Frontal cortex (tissue), 4 donors: ENCODE data around the gene TMEM59. TPM values are rescaled to one million over a fixed set of nuclear protein-coding genes. Genes with fewer than 3 reads are reported as not detected.
"Not testable (repeated sequence)": the region's sequence is repeated elsewhere in the genome, so short reads cannot be mapped to it uniquely, and the experiment has no call there.

ENCODE experiments used
- DNase-seq, 2 donors: peaks; one replicate each; pipeline ENCODE4 v3.0.0; 2012; ENCODE audit warnings: low spot score in 2 of 2
- FAIRE-seq: peaks from 2 replicates; lab custom pipeline; 2012; peaks lifted over from hg19 to GRCh38; lab: Jason Lieb, UNC
- total RNA-seq: library from RNA; depleted of rRNA; stranded (reverse); fragments of >200 nt; gene quantifications from one replicate; pipeline ENCODE4 v1.2.3, GENCODE V29; 2014
- donor health status: control.
- donor health status: control.
- donor health status: control.

The TMEM59 gene
- total RNA-seq, 1 donor from 2014 or later: 92.9 TPM

DNA sequence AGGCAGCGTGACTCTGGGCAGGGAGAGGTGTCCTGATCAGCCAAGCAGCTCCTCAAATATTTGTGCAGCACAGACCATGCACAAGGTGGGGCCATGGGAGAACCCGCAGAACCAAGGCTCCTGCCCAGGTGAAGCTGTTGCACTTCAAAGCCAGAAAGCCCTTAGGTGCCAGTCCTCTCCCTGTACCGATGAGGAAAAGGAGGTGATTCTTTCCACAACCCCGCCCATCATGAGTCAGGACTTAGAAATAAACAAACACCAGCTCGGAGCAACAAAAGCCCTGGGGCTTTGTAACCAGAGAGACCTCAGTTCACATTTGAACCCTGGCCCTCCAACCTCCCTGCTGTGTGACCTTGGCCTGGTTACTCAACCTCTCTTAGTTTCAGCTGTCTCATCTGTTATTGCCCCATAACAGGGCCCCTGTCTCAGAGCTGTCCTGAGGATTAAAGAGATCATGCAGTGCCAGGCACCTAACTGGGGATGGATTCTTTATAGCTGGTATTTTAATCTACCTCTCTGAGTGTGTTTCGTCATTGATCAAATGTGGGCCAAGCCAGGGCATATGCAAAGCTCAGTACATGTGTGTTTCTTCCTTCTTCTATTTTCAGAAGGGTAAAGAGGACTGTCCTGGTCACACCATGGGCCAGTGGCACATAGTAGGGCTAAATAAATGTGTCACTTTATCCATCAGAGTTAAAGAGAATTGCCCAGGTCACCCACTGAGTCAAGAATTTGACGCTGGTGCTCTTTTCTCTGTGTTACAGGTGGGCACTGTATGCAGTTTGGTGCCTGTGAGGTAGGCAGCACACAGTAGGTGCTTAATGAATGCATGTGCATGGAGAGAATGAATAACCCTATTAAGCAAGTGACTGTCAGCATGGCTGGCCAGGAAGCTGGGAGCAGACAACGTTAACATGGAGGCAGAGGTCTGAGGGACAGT is 36.4 kb downstream of the TMEM59 start:
- FAIRE-seq: no peak
- DNase-seq: no peak

DNA sequence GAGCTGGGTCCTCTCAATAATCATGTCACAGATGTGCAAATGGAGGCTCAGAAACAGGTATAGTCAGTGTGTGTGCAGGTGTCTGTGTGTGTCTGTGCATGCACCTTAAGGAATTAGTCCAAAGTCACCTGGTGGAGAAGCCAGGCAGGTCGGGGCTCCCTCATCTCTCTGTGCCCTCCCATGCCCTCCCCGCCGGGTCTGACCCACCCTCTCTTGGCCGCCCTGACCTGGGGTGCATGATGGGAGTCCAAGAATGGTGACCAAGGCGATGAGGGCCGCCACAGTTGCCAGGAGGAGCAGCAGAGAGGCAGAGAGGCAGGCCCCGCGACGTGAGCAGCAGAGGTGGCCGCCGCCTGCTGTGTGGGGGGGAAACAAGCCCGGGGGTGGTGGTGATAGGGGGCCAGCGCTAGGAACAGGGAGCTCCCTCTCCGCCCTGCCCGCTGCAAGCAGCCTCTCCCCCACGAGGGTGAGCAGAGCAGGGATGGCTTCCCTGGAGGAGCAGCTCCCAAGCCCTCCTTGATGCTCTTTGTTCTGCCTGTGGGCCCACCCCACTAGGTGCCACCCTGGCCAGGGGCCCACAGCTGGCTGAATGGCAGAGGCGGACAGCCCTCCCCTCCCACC is 38.9 kb downstream of the TMEM59 start:
- no peak for DNase-seq
- no peak for FAIRE-seq

DNA sequence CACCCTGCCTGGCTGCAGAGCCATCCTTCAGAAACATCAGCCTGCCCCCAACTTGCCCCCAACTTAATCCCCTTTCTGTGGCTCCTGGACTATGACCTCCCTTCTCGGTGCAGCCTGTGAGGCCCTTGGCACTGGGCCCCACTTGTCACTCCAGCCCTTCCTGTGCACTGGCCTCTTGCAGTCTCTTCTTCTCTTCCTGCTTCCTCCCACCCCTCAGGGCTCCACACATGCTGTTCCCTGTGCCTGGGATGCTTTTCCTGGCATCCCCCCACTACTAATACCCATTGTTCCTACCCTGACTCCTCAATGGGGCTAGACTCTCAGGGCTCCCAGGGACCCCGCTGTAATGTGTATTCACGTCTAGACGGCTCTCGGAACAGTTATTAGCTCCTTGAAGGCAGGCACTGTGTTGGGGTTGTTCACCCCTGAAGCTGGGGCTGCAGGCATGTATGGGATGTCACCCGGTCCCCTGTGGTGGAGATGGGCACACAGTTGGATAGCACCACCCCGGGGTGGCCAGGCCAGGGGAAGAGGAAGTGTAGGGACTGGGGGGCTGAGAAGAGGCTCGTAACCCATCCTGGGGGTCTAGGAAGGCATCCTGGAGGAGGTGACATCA is 39.5 kb downstream of the TMEM59 start:
- no peak for FAIRE-seq
- no peak for DNase-seq

DNA sequence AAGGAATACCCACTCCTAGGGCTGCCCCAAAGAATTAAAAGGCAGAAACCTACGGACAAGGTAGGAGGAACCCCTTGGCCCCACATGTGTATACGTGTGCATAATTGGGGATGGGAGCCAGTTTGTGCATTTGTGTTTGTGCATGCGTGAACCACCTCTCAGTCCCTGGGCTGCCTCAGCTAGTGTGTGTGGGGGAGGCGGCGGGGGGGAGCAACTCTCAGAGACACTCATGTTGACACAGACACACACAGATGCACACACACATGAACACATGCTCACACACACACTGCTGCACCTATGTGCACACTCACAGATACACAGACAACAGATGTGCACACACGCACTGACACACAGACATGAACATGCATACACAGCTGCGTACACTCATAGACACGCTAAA is 40.1 kb downstream of the TMEM59 start:
- FAIRE-seq (no peak), DNase-seq (no peak)

DNA sequence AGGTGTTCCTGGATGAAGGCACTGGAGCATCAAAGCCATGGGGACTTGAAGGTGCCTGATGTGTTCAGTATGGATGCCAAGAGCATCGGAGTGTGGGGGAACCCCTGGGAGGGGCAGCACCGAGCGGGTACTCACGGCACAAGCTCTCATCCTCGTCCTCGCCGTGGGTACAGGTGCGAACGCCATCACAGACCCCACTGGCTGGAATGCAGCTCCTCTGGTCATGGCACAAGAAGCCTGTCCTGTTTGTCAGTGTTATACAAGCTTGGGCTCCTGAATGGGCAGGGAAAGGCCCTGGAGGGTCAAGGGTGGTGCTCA is 41.0 kb downstream of the TMEM59 start:
- FAIRE-seq (no peak), DNase-seq (no peak)

DNA sequence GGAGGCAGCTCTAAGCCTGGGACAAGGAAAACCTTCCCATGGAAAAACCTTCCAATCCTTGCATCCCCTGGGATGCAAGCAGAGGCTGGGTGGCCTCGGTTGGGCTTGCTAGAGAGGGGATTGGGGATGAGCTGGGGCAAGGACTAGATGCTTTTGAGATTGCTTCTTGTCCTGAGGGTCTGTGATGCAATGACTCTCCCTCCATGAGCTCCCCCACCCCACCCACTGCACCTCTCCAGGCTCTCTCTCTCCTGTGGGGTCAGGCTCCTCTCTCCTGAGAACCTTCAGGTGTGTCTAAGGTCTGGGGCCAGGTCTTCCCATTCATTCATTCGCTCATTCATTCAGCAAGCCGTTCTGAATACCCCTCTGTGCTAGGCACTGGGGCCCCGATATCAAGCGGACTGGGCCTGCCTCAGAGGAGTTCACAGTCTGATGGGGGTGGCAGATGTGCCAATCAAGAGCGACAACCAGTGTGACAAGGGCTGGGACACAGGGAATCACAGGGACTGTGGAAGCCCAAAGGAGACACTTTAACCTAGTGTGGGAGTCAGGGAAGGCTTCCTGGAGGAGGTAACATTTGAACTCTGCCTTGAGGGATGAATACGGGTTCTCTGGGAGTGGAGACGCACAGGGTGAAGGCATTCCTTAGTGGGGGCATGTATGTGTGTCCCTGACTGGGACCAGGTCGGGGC is 41.5 kb downstream of the TMEM59 start:
- FAIRE-seq (no peak), DNase-seq (no peak)

DNA sequence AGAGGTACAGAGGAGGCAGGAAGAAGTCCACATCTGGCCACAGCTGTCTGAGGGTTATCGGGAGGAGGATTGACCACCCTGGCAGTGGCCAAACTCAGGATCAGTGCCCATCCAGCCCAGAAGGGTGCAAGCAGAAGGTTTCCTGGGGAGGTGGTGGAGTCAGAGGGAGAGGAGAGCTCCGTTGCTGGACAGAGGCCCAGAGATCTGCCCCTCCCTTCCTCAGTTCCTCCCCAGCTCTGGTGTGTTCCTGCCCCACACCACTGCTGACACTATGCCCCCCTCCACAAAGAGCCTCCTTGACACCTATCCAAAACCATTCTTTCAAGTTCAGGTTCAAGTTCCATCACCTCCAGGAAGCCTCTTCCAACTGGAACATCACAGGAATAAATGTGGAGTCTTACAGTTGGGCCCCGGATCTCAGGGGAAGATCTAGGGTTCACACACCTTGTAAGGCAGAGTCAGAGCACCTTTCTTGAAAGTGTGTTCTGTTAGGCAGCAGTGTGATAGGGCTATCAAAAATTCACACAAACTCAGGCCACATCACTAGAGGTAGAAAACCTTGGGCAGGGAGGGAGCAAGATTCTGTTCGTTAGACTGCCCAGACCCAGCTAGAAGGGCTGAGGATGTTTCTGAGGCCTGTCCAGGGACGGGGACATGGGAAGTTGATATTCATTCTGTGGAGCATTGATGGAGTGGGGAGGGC is 42.4 kb downstream of the TMEM59 start:
- FAIRE-seq: no peak
- DNase-seq: no peak

DNA sequence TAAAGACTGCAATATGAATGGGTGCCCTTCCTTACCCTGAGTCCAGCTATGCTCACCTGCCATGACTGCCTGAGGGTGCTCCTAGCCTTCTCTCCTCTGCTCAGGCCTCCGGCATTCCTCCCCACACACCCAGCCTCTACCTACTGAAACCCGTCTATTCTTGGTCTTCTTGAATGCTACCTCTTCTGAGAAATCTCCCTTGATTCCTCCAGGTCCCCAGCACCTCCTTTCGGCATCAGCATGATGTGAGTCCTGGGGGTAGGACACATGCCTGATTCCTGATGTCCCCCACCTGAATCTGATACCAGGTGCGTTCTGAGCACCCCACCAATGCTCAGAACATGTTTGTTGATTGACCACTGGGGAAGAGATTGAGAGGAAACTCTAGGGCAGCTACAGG is 43.6 kb downstream of the TMEM59 start:
- DNase-seq: no peak
- no peak for FAIRE-seq

DNA sequence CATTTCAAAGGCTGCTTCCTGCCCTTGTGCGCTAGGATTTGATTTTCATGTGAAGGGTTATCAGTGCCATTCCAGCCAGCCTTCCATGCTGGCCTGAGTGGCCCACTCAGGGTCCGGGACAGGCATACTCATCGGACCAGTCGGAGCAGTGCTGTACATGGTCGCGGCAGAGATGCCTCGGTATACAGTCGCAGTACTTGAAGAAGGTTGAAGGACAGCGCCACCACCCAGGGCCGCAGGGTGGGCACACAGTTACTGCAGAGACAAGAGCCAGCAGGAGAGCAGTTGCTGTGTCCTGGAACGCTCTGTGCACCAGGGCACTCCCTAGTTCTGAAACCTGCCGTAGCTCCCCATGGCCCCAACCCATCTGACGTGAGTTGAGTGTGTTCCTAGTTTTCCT is 44.1 kb downstream of the TMEM59 start:
- DNase-seq: no peak
- FAIRE-seq: no peak

DNA sequence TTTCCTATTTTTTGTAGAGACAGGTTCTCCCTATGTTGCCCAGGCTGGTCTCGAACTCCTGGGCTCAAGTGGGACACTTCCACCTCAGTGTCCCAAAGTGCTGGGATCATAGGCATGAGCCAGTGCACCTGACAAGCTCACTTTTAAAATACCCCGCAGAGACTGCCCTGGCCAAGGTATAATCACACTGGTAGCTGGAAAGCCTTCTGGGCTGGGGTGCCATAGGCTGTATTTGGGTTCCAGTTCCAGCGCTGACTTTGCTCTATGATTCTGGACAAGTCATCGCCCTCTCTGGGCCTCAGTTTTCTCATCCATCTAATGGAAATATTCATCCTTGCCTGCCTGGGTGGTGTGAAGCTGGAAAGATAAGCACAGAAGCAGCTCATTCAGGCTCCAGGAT is 45.4 kb downstream of the TMEM59 start:
- DNase-seq (no peak), FAIRE-seq (no peak)

DNA sequence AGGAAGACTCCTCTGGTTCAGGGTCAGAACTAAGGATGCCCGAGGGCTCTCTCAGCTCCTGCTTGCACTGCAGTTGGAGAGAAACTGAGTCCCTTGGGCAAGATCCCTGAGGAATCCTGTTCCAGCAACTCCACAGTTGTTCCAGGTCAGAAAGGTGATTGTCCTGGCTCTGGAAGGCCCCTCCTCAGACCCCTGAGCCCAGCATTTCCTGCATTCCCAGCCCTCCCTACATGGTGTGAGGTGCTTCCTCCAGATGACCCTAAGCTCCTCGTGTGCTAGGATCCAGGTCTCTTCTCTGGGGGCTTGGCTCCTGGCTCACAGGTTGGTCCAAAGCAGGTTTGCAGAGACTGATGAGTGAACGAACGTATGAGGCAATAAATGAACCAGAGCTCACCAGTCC is 46.5 kb downstream of the TMEM59 start:
- FAIRE-seq: no peak
- DNase-seq: no peak

DNA sequence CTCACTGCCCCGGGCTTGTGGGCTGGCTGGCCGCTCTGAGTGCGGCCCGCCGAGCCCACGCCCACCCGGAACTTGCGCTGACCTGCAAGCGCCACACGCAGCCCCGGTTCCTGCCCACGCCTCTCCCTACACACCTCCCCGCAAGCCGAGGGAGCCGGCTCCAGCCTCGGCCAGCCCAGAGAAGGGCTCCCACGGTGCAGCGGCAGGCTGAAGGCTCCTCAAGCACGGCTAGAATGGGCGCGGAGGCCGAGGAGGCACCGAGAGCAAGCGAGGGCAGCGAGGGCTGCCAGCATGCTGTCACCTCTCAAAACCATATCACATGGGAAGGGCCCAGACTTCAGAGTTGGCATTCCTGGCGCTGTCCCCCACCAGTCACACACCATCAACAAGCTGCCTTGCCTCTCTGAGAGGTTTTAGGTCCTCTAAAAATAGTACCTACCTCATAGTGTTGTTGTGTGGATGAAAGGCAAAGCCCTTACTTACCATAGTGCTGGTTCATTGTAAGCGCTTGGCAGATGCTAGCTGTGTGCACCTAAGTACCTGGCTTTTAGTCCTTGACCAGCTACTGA is 48.4 kb downstream of the TMEM59 start:
- FAIRE-seq (no peak), DNase-seq (no peak)

DNA sequence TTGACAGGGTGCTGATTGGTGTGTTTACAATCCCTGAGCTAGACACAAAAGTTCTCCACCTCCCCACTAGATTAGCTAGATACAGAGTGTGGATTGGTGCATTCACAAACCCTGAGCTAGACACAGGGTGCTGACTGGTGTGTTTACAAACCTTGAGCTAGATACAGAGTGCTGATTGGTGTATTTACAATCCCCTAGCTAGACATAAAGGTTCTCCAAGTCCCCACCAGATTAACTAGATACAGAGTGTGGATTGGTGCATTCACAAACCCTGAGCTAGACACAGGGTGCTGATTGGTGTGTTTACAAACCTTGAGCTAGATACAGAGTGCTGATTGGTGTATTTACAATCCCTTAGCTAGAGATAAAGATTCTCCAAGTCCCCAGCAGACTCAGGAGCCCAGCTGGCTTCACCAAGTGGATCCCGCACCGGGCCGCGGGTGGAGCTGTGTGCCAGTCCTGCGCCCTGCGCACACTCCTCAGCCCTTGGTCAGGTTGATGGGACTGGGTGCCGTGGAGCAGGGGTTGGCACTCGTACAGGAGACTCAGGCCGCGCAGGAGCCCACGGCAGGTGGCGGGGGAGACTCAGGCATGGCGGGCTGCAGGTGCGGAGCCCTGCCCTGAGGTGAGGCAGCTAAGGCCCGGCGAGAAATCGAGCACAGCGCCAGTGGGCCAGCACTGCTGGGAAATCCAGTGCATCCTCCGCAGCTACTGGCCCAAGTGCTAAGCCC is 49.1 kb downstream of the TMEM59 start:
- not testable (repeated sequence) for FAIRE-seq, DNase-seq

DNA sequence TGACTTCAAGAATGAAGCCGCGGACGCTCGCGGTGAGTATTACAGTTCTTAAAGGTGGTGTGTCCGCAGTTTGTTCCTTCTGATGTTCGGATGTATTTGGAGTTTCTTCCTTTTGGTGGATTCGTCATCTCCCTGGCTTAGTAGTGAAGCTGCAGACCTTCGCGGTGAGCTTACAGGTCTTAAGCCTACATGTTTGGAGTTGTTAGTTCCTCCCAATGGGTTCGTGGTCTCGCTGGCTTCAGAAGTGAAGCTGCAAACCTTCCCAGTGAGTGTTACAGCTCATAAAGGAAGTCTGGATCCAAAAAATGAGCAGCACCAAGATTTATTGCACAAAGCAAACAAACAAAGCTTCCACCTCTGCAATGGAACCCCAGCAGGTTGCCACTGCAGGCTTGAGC is 49.8 kb downstream of the TMEM59 start:
- DNase-seq: no peak
- no peak for FAIRE-seq

DNA sequence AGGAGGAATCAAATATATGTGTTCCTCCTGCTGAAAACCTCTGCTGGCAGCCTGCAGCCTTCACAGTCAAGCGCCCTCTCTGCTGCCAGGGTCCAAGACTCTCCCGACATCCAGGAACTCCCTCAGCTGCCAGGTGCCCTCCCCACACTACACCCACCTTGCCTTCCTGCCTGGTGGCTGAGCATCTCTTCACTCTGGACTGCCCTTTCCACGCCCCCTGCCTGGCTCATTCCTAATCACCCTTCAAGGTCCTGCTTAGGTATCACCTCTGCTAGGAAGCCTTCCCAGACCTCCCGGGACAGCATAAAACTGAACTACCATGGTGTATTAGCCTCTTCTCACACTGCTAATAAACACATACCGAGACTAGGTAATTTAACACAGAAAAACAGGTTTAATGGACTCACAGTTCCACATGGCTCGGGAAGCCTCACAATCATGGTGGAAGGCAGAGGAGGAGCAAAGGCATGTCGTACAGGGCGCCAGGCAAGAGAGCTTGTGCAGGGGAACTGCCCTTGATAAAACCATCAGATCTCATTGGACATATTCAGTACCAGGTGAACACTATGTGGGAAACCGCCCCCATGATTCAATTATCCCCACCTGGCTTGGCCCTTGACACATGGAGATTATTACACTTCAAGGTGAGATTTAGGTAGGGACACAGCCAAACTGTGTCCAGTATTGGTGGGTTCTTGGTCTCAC is 50.3 kb downstream of the TMEM59 start:
- FAIRE-seq (no peak), DNase-seq (no peak)

DNA sequence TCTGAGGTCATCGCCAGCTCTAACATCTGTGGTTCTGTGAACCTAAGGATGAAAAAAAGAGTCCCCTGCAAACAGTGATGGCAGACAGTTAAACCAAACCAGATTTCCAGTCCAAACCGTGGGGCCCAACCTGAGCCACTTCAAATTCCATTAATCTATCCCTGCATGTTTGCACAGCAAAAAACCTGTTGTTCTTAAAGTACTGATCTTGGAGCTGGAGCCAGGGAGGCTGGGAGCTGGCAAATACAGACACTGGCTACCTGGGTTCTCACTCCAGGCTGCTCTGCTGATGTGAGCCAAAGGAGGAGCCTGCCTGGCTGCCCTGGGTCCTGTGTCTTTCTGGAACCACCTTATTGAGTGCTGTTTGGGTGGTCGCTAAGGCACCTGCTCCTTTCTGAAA is 51.4 kb downstream of the TMEM59 start:
- DNase-seq (no peak), FAIRE-seq (no peak)

DNA sequence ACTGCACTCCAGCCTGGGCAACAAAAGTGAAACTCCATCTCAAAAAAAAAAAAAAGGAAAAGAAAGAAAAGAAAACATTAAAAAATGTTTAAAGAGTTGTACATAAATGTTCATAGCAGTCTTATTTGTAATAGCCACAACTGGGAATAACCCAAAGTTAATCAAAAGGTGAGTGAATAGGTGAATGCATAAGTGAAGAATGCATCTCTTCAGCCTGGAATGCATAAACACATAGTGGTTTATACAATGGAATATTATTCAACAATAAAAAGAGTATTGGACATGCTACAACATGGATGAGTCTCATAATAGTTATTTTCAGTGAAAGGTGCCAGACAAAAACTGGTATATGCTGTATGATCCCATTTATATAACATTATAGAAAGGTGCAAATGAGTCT is 53.1 kb downstream of the TMEM59 start:
- DNase-seq: no peak
- FAIRE-seq: no peak

DNA sequence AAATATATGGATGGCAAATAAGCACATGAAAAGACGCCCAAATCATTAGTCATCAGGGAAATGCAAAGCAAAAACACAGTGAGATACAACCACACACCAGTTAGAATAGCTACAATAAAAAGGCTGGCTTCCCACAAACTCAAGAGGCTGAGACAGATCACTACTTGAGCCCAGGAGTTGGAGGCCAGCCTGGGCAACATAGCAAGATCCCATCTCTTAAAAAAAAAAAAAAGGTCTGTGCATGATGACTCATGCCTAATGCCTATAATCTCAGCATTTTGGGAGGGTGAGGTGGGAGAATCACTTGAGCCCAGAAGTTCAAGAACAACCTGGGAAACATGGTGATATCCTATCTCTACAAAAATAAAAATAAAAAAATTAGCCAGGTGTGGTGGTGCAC is 54.8 kb downstream of the TMEM59 start:
- FAIRE-seq: no peak
- no peak for DNase-seq
